ENCODE data around the gene ACTN4. TPM values are rescaled to one million over a fixed set of nuclear protein-coding genes. Genes with fewer than 3 reads are reported as not detected.

Gene ACTN4
- polyA plus RNA-seq, 2 of the 4 experiments (the other 2 are of a cell fraction) = 605 to 967 TPM

- DNase-seq (ENCODE audit: low read depth in 1 of 2, low spot score in 1 of 2) (peak; percentile 88 to 94), ATAC-seq (peak; percentile 10 to 14; a peak in 4 of 6 replicates), FAIRE-seq (no peak)
- peak overlapping the region; percentile 24; the same call in 1 of the 3 replicates for H3K4me3 ChIP-seq
- ChIA-PET POLR2A (interaction anchor here (0.6 to 1.2 kb wide), 4 partner anchors 37 to 228 kb away, joined by 3 to 8 read pairs (median 6); partner anchors contain the start of gene ACTN4), CTCF (interaction anchor here (0.6 to 33.1 kb wide), 29 partner anchors 8 to 411 kb away, joined by 3 to 764 read pairs (median 5); partner anchors contain the start of genes ACTN4 and FAM98C)
- H3K9me3 ChIP-seq = peaks cover 7% of the 10 kb centered on the region; the same call in 2 of the 3 replicates
- H3K27ac ChIP-seq = peak overlapping the region; percentile 93 to 94
- 4% methylated on average over 10 of the region's 10 CpGs for WGBS (ENCODE audit: missing lambda C conversion rate)
- H3K4me2 ChIP-seq = peak overlapping the region; percentile 78
- H3K4me1 ChIP-seq = peaks cover 90% of the 10 kb centered on the region
- no peak for TF ChIP-seq KDM5A (IDR thresholded peaks at IDR 0.05)
- no peak for TF ChIP-seq FOSB (CRISPR knock-in tag; IDR thresholded peaks at IDR 0.05)
- no peak for TF ChIP-seq MAZ (IDR thresholded peaks at IDR 0.05; ENCODE audit: borderline replicate concordance, low read depth, low read length)
- TF ChIP-seq ZFP36 (IDR thresholded peaks at IDR 0.05; ENCODE audit: borderline replicate concordance, partially characterized antibody) = no peak
- TF ChIP-seq CHD4 (IDR thresholded peaks at IDR 0.05; ENCODE audit: borderline replicate concordance) = no peak
- TF ChIP-seq POLR2AphosphoS2 (conservative IDR thresholded peaks at IDR 0.05; ENCODE audit: low read length) = no peak; the same call in 1 of the 2 replicates
- TF ChIP-seq MYC (IDR thresholded peaks at IDR 0.05; ENCODE audit: borderline replicate concordance, low read length) = peak; percentile 58; the same call in 1 of the 2 replicates
- no peak for TF ChIP-seq NPAS2 (CRISPR knock-in tag; IDR thresholded peaks at IDR 0.05; ENCODE audit: borderline replicate concordance)
- no peak for TF ChIP-seq E2F6 (IDR thresholded peaks at IDR 0.05; ENCODE audit: borderline replicate concordance, low read depth)
- TF ChIP-seq CEBPB (IDR thresholded peaks at IDR 0.05) = no peak
- TF ChIP-seq ZSCAN20 (CRISPR knock-in tag; IDR thresholded peaks at IDR 0.05) = 0 out of 2 replicates have a peak, but pooled peaks have one; percentile 1
- TF ChIP-seq NFE2L2 (conservative IDR thresholded peaks at IDR 0.05; ENCODE audit: low read length) = no peak
- peak; percentile 59; the same call in 1 of the 2 replicates for TF ChIP-seq GATA3 (IDR thresholded peaks at IDR 0.05; ENCODE audit: borderline replicate concordance)
- peak; percentile 49; the same call in 1 of the 2 replicates for TF ChIP-seq MAX (IDR thresholded peaks at IDR 0.05)
- TF ChIP-seq JUN (IDR thresholded peaks at IDR 0.05) = peak in 1 of 2 experiments; percentile 64; a peak in 1 of 5 replicates
- TF ChIP-seq HOXB5 (CRISPR knock-in tag; IDR thresholded peaks at IDR 0.05) = peak; percentile 83
- no peak for TF ChIP-seq KDM1A (IDR thresholded peaks at IDR 0.05; ENCODE audit: low read depth)
- peak; percentile 21; the same call in 1 of the 2 replicates for TF ChIP-seq RFX5 (IDR thresholded peaks at IDR 0.05)
- no peak for TF ChIP-seq CBX2 (IDR thresholded peaks at IDR 0.05; ENCODE audit: borderline replicate concordance, low read depth)
- no peak for TF ChIP-seq USF2 (IDR thresholded peaks at IDR 0.05)
- TF ChIP-seq ATOH8 (CRISPR knock-in tag; IDR thresholded peaks at IDR 0.05; ENCODE audit: low read depth) = peak; percentile 77; the same call in 1 of the 2 replicates
- TF ChIP-seq RARB (CRISPR knock-in tag; IDR thresholded peaks at IDR 0.05) = no peak
- no peak for TF ChIP-seq ZC3H11A (IDR thresholded peaks at IDR 0.05)
- TF ChIP-seq EHF (CRISPR knock-in tag; IDR thresholded peaks at IDR 0.05) = peak; percentile 82; the same call in 1 of the 2 replicates
- no peak for TF ChIP-seq PHF8 (IDR thresholded peaks at IDR 0.05; ENCODE audit: borderline replicate concordance, low read depth)
- TF ChIP-seq ELK1 (IDR thresholded peaks at IDR 0.05; ENCODE audit: low read depth, low read length) = no peak
- TF ChIP-seq PBX3 (IDR thresholded peaks at IDR 0.05) = peak; percentile 62; the same call in 1 of the 2 replicates
- TF ChIP-seq HMGXB4 (CRISPR knock-in tag; IDR thresholded peaks at IDR 0.05; ENCODE audit: borderline replicate concordance) = no peak
- TF ChIP-seq RCOR1 (IDR thresholded peaks at IDR 0.05; ENCODE audit: low read depth, low read length) = no peak
Measured at GRCh38 chr19:38685666-38686529, 38.4 kb downstream of the ACTN4 start.
